ENCODE measurements around the gene NRG3.

- no peak for TF ChIP-seq CTCF (conservative IDR thresholded peaks at IDR 0.05; ENCODE audit: low read length)
- TF ChIP-seq EZH2phosphoT487 (IDR thresholded peaks at IDR 0.05; ENCODE audit: borderline replicate concordance, low read depth, low read length): no peak
These were observed 88.6 kb downstream of the NRG3 start for GRCh38 chr10:81963606-81964005.
